NCI-H2171 treated with DMSO at 0.1 percent for 48 hours (cell line): ENCODE data around the gene HADHA.

Experiments
- DNase-seq: peaks from one replicate; lab custom pipeline; 2025; lab: John Stamatoyannopoulos, UW

Gene HADHA

GRCh38 chr2:26191316-26192159, 52.9 kb downstream of the HADHA start:
- no peak for DNase-seq

- no peak for DNase-seq
Observed at GRCh38 chr2:26190369-26190768, 54.1 kb downstream of the HADHA start.

- DNase-seq, result no peak
Observed at GRCh38 chr2:26189751-26190150, 54.7 kb downstream of the HADHA start.

GRCh38 chr2:26189123-26189522, 55.3 kb downstream of the HADHA start:
- no peak for DNase-seq

GRCh38 chr2:26187537-26188104, 56.8 kb downstream of the HADHA start:
- no peak for DNase-seq

GRCh38 chr2:26187114-26187513, 57.3 kb downstream of the HADHA start:
- DNase-seq, result no peak

GRCh38 chr2:26185954-26186770, 58.3 kb downstream of the HADHA start:
- DNase-seq, result no peak

- DNase-seq, result no peak
Observed at GRCh38 chr2:26185304-26185928, 59.0 kb downstream of the HADHA start.

- DNase-seq, result no peak
Observed at GRCh38 chr2:26184555-26185303, 59.7 kb downstream of the HADHA start.

GRCh38 chr2:26184121-26184520, 60.3 kb downstream of the HADHA start:
- no peak for DNase-seq

- no peak for DNase-seq
Observed at GRCh38 chr2:26182887-26183630, 61.4 kb downstream of the HADHA start.

GRCh38 chr2:26182441-26182840, 62.0 kb downstream of the HADHA start:
- DNase-seq, result no peak

- DNase-seq, result no peak
Observed at GRCh38 chr2:26179446-26179913, 65.0 kb downstream of the HADHA start.

GRCh38 chr2:26178746-26179436, 65.5 kb downstream of the HADHA start:
- peak; percentile 24 for DNase-seq

GRCh38 chr2:26178246-26178645, 66.2 kb downstream of the HADHA start:
- DNase-seq, result no peak

GRCh38 chr2:26177122-26177521, 67.3 kb downstream of the HADHA start:
- DNase-seq, result no peak

- DNase-seq, result no peak
Observed at GRCh38 chr2:26176279-26176615, 68.2 kb downstream of the HADHA start.

GRCh38 chr2:26175466-26176278, 68.8 kb downstream of the HADHA start:
- no peak for DNase-seq

GRCh38 chr2:26174691-26175465, 69.6 kb downstream of the HADHA start:
- no peak for DNase-seq
